Ovary (tissue), 3 donors: ENCODE measurements around the gene PPP1CA.

Source experiments
- EP300 ChIP-seq: sonication (generic); formaldehyde crosslinking; IDR thresholded peaks from one replicate; pipeline ENCODE4 v1.6.1; 2017; ENCODE audit warnings: antibody characterized with exemption
- TF ChIP-seq, protein P1 (sequence below), 3 donors: fragments of 450-650 bp in 2 of 3; fragments of 200-600 bp in 1 of 3; IDR thresholded peaks; one replicate each; pipeline versions ENCODE4 v1.5.1 to v1.8.0; 2016 to 2022; ENCODE audit warnings: antibody characterized with exemption in 3 of 3, mild to moderate bottlenecking in 1 of 3
- donor health status: DM: no; HTN: no; CAD: no.

- TF ChIP-seq, protein P1, sequence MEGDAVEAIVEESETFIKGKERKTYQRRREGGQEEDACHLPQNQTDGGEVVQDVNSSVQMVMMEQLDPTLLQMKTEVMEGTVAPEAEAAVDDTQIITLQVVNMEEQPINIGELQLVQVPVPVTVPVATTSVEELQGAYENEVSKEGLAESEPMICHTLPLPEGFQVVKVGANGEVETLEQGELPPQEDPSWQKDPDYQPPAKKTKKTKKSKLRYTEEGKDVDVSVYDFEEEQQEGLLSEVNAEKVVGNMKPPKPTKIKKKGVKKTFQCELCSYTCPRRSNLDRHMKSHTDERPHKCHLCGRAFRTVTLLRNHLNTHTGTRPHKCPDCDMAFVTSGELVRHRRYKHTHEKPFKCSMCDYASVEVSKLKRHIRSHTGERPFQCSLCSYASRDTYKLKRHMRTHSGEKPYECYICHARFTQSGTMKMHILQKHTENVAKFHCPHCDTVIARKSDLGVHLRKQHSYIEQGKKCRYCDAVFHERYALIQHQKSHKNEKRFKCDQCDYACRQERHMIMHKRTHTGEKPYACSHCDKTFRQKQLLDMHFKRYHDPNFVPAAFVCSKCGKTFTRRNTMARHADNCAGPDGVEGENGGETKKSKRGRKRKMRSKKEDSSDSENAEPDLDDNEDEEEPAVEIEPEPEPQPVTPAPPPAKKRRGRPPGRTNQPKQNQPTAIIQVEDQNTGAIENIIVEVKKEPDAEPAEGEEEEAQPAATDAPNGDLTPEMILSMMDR (IDR thresholded peaks at IDR 0.05): no peak
- no peak for TF ChIP-seq EP300
Observed at GRCh38 chr11:67381244-67381972, 20.2 kb downstream of the PPP1CA start.
